Keratinocyte (primary cell): Measurements from ENCODE around the gene FBXL14.

Experiments
- CTCF ChIP-seq, 3 experiments: IDR thresholded peaks in 1 of 3; conservative IDR thresholded peaks in 1 of 3; optimal IDR thresholded peaks in 1 of 3; 2 replicates in 2 of 3; 3 replicates in 1 of 3; pipeline versions ENCODE3 to v1.5.1; 2011; ENCODE audit warnings: low read length in 3 of 3, mild to moderate bottlenecking in 3 of 3, moderate library complexity in 2 of 3, control low read depth in 1 of 3, inconsistent platforms in 1 of 3; ENCODE audit not compliant: insufficient read depth in 2 of 3; ENCODE audit errors: extremely low read depth in 1 of 3
- EZH2 ChIP-seq: IDR thresholded peaks from one replicate; pipeline ENCODE4 v1.6.1; 2012; ENCODE audit warnings: inconsistent platforms, mild to moderate bottlenecking, low read length, moderate library complexity

DNA sequence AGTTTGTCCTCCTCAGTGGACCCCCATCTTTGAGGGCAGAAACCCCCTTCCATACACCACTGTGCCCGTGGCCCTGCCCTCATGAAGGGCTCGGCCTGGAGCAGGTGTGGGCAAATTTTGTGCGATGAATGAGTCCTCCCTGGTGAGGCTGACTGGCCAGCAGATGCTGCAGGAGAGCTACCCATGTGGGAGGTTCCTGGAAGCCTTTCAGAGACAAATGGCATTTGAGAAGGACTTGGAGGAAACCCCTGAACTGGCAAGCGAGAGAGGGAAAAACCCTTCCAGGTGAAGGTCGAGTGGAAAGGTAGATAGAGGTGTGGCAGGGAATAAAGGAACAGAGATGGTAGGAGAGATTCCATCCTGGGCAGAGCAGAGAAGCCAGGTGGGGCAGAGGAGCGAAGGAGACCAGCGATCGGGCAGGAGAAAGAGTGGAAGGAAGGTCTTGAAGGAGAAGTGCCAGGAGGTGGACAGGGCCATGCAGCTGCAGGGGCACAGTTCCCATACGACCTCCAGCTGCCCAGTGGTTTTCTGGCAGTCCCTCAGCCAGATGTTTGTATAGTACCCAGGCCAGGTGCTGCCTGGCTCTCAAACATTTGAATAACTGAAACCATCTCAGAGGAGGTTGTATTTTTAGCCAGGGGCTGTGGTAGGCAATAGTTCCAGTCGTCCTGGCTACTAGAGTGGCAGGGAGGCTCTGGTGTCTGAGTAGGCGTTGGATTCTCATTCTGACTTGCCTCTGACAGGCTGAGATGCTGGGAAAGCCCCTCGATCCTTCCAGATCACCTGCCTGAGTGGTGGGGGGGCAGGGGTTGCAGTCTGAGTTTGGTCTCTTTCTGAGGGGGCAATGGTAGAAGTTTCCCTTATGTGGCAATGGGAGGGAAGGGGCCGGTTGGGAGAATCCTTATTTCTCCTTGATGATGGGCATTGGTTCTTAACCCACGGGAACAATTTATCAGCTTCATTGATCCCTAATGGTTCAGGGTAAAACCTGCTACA lies 40.1 kb downstream of the FBXL14 start:
- TF ChIP-seq CTCF (optimal IDR thresholded peaks at IDR 0.05 in 1 of 3, IDR thresholded peaks at IDR 0.05 in 1 of 3, conservative IDR thresholded peaks at IDR 0.05 in 1 of 3; ENCODE audit: extremely low read depth in 1 of 3, insufficient read depth in 2 of 3, low read length in 3 of 3) (no peak), EZH2 (no peak)
